Gastroesophageal sphincter (tissue), 3 donors: Measurements from ENCODE around the gene ARHGAP6.

Experiments used
- EP300 ChIP-seq: sonication (generic); formaldehyde crosslinking; IDR thresholded peaks from one replicate; pipeline ENCODE4 v1.6.1; 2017; ENCODE audit warnings: antibody characterized with exemption, mild to moderate bottlenecking
- TF ChIP-seq, protein P1 (sequence below), 4 experiments: fragments of 200-600 bp in 2 of 4; fragments of 450-650 bp in 2 of 4; sonication (generic) in 1 of 4; IDR thresholded peaks; one replicate each; pipeline ENCODE4 v1.5.1; 2017 to 2019; ENCODE audit warnings: antibody characterized with exemption in 4 of 4, mild to moderate bottlenecking in 2 of 4, moderate library complexity in 2 of 4

DNA sequence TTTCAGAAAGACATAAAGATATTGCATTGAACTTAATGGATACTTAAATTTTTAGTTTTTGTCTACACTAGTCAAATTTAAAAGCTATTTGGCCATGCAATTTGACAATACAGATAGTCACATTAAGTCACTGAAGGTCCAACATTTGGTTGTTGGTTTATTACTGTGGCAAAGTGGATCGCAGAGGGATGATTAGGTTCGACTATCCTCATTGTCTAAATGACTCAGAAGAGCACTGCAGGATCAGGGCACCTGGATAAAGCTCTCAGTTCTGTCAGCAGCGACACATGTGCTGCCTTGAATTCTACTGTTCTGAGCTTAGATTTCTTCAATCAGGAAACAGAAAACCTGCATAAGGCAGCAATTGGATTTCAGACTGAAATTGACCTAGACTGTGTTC, 241.8 kb downstream of the ARHGAP6 start:
- TF ChIP-seq, protein P1, sequence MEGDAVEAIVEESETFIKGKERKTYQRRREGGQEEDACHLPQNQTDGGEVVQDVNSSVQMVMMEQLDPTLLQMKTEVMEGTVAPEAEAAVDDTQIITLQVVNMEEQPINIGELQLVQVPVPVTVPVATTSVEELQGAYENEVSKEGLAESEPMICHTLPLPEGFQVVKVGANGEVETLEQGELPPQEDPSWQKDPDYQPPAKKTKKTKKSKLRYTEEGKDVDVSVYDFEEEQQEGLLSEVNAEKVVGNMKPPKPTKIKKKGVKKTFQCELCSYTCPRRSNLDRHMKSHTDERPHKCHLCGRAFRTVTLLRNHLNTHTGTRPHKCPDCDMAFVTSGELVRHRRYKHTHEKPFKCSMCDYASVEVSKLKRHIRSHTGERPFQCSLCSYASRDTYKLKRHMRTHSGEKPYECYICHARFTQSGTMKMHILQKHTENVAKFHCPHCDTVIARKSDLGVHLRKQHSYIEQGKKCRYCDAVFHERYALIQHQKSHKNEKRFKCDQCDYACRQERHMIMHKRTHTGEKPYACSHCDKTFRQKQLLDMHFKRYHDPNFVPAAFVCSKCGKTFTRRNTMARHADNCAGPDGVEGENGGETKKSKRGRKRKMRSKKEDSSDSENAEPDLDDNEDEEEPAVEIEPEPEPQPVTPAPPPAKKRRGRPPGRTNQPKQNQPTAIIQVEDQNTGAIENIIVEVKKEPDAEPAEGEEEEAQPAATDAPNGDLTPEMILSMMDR (IDR thresholded peaks at IDR 0.05) = no peak
- TF ChIP-seq EP300 = no peak
